ENCODE results near the gene DDX3X.

- TF ChIP-seq POLR2A (IDR thresholded peaks at IDR 0.05) = no peak
- no peak for TF ChIP-seq CTCF (IDR thresholded peaks at IDR 0.05)
Observed at GRCh38 chrX:41312786-41313185, 21.2 kb upstream of the DDX3X start.
